Endodermal cell (in vitro differentiated cells): Measurements from ENCODE around the gene LIX1L. TPM values are rescaled to one million over a fixed set of nuclear protein-coding genes. Genes with fewer than 3 reads are reported as not detected.
A peak's percentile ranks its signal among the peaks of the same experiment; 100 is the strongest.

ENCODE experiments used
- DNase-seq: peaks from one replicate; pipeline ENCODE4 v3.0.0-alpha.2; 2017
- H3K27ac ChIP-seq: 2 replicates; pipeline ENCODE4 v1.5.1; 2013; ENCODE audit warnings: mild to moderate bottlenecking, low read depth, low read length, moderate library complexity
- H3K27me3 ChIP-seq: 2 replicates; pipeline ENCODE4 v1.6.1; 2013; ENCODE audit warnings: mild to moderate bottlenecking, low read length, moderate library complexity; ENCODE audit not compliant: insufficient read depth, control insufficient read depth, poor library complexity, severe bottlenecking
- H3K36me3 ChIP-seq: 2 replicates; pipeline ENCODE4 v1.7.0; 2013; ENCODE audit warnings: mild to moderate bottlenecking, low read length, moderate library complexity; ENCODE audit not compliant: control insufficient read depth, insufficient read depth
- H3K4me1 ChIP-seq: one replicate; pipeline ENCODE4 v1.7.0; 2013; ENCODE audit warnings: low read length; ENCODE audit not compliant: control insufficient read depth, insufficient read depth
- H3K4me3 ChIP-seq: 2 replicates; pipeline ENCODE4 v1.5.1; 2013; ENCODE audit warnings: mild to moderate bottlenecking, low read length, moderate library complexity
- H3K9ac ChIP-seq: 2 replicates; pipeline ENCODE4 v1.6.1; 2013; ENCODE audit warnings: mild to moderate bottlenecking, low read length, moderate library complexity; ENCODE audit not compliant: poor library complexity, severe bottlenecking; ENCODE audit errors: extremely low read depth
- H3K9me3 ChIP-seq: 2 replicates; pipeline ENCODE4 v1.6.1; 2013; ENCODE audit warnings: mild to moderate bottlenecking, low read length, moderate library complexity; ENCODE audit not compliant: control insufficient read depth
- H3K27ac Mint-ChIP-seq: 2 replicates; pipeline ENCODE4 v1.8.0; 2020; ENCODE audit warnings: mixed read lengths
- H3K27me3 Mint-ChIP-seq: 2 replicates; pipeline ENCODE4 v1.8.0; 2021; ENCODE audit warnings: mild to moderate bottlenecking, mixed read lengths; ENCODE audit not compliant: insufficient read depth
- H3K36me3 Mint-ChIP-seq: 2 replicates; pipeline ENCODE4 v1.8.0; 2020; ENCODE audit warnings: low read depth, mixed read lengths
- H3K4me1 Mint-ChIP-seq: 2 replicates; pipeline ENCODE4 v1.8.0; 2020; ENCODE audit warnings: mixed read lengths
- H3K4me3 Mint-ChIP-seq: 2 replicates; pipeline ENCODE4 v1.8.0; 2020; ENCODE audit warnings: mild to moderate bottlenecking, moderate library complexity, mixed read lengths
- H3K9me3 Mint-ChIP-seq: 2 replicates; pipeline ENCODE4 v1.8.0; 2020; ENCODE audit warnings: mild to moderate bottlenecking, mixed read lengths
- CTCF ChIP-seq: fragments of 200-600 bp; sonication (generic); conservative IDR thresholded peaks from 2 replicates; pipeline ENCODE4 v1.5.0; 2021; ENCODE audit warnings: antibody characterized with exemption, mild to moderate bottlenecking
- WGBS, 2 experiments: methylation state at CpG; one replicate each; pipeline versions ENCODE4 v1.1.5 to v1.1.7; 2013; ENCODE audit warnings: missing lambda C conversion rate in 2 of 2, mixed read lengths in 1 of 2; ENCODE audit not compliant: insufficient coverage in 1 of 2, insufficient read length in 1 of 2; 5-methylcytosine and 5-hydroxymethylcytosine counted together
- total RNA-seq, 2 donors: library from RNA; stranded (reverse); fragmentation: NEBNext Ultra II Directional in 1 of 2; extraction: Animal tissue kit (Norgen Biotek cat#: 25700) in 1 of 2; gene quantifications; 2 replicates in 1 of 2; 3 replicates in 1 of 2; pipeline ENCODE4 v1.2.1, GENCODE V29; 2021

LIX1L gene
- total RNA-seq, 2 donors from 2014 or later, result 16.6 to 21.3 TPM

- H3K4me3 ChIP-seq, result peak overlapping the region; percentile 42
- H3K9me3 ChIP-seq, result no peaks in the 10 kb centered on the region
- peak overlapping the region; percentile 84 for H3K27ac ChIP-seq
- peak overlapping the region; percentile 15 for H3K9ac ChIP-seq
- DNase-seq, result peak; percentile 93
- Mint-ChIP-seq H3K36me3 (no peaks in the 10 kb centered on the region), H3K27me3 (no peaks in the 10 kb centered on the region), H3K4me1 (no peaks in the 10 kb centered on the region), H3K27ac (no peak overlapping the region), H3K4me3 (no peak overlapping the region), H3K9me3 (no peaks in the 10 kb centered on the region)
- H3K36me3 ChIP-seq, result no peaks in the 10 kb centered on the region
- H3K4me1 ChIP-seq, result peaks cover 6% of the 10 kb centered on the region
- 27 to 29% methylated on average over 6 to 9 of the region's 9 CpGs for WGBS, 2 experiments
- no peaks in the 10 kb centered on the region for H3K27me3 ChIP-seq
- TF ChIP-seq CTCF, result peak; percentile 67
These were observed 21.3 kb upstream of the LIX1L start for GRCh38 chr1:145978854-145979745.

- Histone ChIP-seq H3K27ac (peak overlapping the region; percentile 84), H3K4me1 (peaks cover 6% of the 10 kb centered on the region), H3K4me3 (no peak overlapping the region), H3K9ac (peak overlapping the region; percentile 15), H3K36me3 (no peaks in the 10 kb centered on the region), H3K27me3 (no peaks in the 10 kb centered on the region), H3K9me3 (no peaks in the 10 kb centered on the region)
- no peak for DNase-seq
- H3K27ac Mint-ChIP-seq, result no peak overlapping the region
- H3K9me3 Mint-ChIP-seq, result no peaks in the 10 kb centered on the region
- H3K4me1 Mint-ChIP-seq, result no peaks in the 10 kb centered on the region
- H3K27me3 Mint-ChIP-seq, result no peaks in the 10 kb centered on the region
- no peak for TF ChIP-seq CTCF
- no peaks in the 10 kb centered on the region for H3K36me3 Mint-ChIP-seq
- H3K4me3 Mint-ChIP-seq, result no peak overlapping the region
These were observed 20.6 kb upstream of the LIX1L start for GRCh38 chr1:145978471-145978853.

GRCh38 chr1:145977486-145978470, 20.0 kb upstream of the LIX1L start:
- no peaks in the 10 kb centered on the region for H3K36me3 Mint-ChIP-seq
- 26 to 100% methylated on average over 2 to 9 of the region's 9 CpGs for WGBS, 2 experiments
- no peaks in the 10 kb centered on the region for H3K4me1 Mint-ChIP-seq
- no peak overlapping the region for H3K9ac ChIP-seq
- H3K9me3 ChIP-seq, result no peaks in the 10 kb centered on the region
- H3K4me3 ChIP-seq, result no peak overlapping the region
- no peak overlapping the region for H3K27ac ChIP-seq
- peak; percentile 84 for DNase-seq
- H3K4me3 Mint-ChIP-seq, result no peak overlapping the region
- H3K27me3 ChIP-seq, result no peaks in the 10 kb centered on the region
- no peak overlapping the region for H3K27ac Mint-ChIP-seq
- H3K27me3 Mint-ChIP-seq, result no peaks in the 10 kb centered on the region
- H3K36me3 ChIP-seq, result no peaks in the 10 kb centered on the region
- H3K4me1 ChIP-seq, result peaks cover 6% of the 10 kb centered on the region
- H3K9me3 Mint-ChIP-seq, result no peaks in the 10 kb centered on the region
- peak; percentile 90 for TF ChIP-seq CTCF
